CD4-positive, alpha-beta T cell treated with Interleukin-6 at 100 ng/mL for 8 hours (primary cell): Measurements from ENCODE around the gene FRMD1.

Source experiments
- DNase-seq: peaks from one replicate; pipeline ENCODE4 v3.0.0-alpha.2; 2020; ENCODE audit warnings: mixed read lengths, low spot score

Gene FRMD1

GRCh38 chr6:168027521-168027920, 51.5 kb downstream of the FRMD1 start:
- no peak for DNase-seq

GRCh38 chr6:168026925-168027324, 52.1 kb downstream of the FRMD1 start:
- no peak for DNase-seq

GRCh38 chr6:168025831-168026710, 52.9 kb downstream of the FRMD1 start:
- DNase-seq, result no peak

- no peak for DNase-seq
These were observed 54.0 kb downstream of the FRMD1 start for GRCh38 chr6:168024951-168025510.

GRCh38 chr6:168022488-168023321, 56.3 kb downstream of the FRMD1 start:
- no peak for DNase-seq

DNA sequence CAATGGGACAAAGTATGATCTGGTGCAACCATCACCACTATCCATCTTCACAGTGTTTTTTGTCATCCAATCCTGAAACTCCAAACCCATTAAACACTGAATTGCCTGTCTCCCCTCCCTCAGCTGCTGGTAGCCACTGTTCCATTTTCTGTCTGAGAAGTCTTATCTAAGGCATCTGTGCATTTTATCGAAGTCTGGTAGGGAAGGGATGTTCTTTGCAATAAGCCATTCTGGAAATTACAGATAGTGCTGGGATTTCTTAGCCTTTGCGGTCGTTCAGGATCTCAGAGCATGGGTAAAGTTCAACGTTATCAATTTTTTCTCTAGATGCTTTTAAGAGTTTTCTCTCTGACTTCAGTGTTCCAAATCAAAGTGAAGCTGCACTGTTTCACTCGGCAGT, 57.4 kb downstream of the FRMD1 start:
- no peak for DNase-seq

- no peak for DNase-seq
These were observed 58.8 kb downstream of the FRMD1 start for GRCh38 chr6:168020242-168020641.

- DNase-seq, result no peak
These were observed 60.3 kb downstream of the FRMD1 start for GRCh38 chr6:168018664-168019063.

- DNase-seq, result no peak
These were observed 61.4 kb downstream of the FRMD1 start for GRCh38 chr6:168017629-168018028.

GRCh38 chr6:168016721-168017525, 62.1 kb downstream of the FRMD1 start:
- DNase-seq, result no peak

DNA sequence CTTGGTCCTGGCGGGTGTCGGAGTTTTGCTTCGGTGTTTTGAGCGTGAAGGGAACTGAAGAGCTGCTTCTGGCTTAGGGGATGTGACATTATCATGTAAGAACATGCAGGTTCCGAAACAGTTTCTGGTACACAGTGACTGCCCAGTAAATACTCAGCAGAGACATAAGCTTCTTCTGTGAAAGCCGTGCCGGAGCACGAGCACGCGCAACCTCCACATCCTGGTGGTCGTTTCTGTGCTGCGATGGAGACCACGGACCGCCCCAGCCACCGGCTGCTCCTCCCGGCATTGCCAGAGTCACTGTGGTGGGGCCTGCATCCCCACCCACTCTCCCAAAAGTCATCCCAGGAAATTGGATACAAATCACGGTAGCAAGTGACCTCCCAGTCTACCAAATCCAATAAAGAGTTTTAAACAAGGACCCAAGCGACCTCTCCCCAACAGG, 62.8 kb downstream of the FRMD1 start:
- DNase-seq, result no peak

GRCh38 chr6:168015482-168016175, 63.4 kb downstream of the FRMD1 start:
- no peak for DNase-seq

GRCh38 chr6:168015009-168015408, 64.0 kb downstream of the FRMD1 start:
- no peak for DNase-seq

DNA sequence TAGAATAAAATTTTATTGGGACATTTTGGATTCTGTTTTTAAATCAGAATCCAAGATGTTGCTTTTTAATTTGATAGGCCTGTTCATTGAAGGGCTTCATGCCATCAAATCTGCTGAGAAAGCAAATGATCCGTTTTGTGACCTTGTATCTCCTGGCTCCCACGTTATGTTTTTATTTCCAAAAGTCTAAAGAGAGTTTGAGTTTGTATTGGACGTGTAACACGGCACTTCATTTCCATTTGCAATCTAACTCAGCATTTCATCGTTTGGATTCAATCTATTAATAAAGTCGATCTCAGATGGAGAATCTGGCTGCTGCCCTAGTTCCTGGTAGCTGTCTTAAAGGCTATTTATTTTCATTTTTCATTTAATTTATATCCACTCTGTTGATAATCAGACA, 64.6 kb downstream of the FRMD1 start:
- DNase-seq, result no peak

DNA sequence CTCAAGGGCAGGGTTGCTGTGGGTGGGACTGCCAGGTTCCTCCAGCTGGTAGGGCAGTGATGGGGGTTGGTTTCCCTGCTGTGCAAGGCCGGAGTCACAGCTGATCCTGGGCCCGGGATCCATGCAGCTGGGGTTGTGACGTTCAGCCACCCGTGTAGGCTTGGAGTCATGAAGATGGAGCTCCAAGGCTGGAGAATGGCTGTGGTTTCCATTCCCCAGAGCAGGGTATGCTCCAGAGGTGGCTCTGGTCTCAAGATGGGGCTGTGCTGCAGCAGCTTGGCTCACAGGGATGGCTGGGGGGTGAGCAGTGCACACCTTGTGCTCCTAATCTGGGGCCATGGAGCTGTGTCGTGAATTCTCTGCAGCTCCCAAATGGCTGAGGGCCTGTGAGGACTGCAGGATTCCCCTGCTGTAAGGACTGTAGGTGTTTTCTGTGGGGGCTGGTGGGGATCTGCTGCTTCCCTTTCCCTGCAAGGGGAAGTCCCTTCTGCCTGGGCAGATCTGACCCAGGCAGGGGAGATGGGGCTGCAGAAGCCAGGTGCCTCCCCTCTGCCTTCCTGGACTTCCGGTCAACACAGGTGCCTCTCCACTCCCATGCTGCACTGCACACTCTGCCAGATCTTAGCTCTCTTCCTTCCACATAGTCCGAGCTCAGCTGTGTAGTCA, 65.6 kb downstream of the FRMD1 start:
- no peak for DNase-seq

DNA sequence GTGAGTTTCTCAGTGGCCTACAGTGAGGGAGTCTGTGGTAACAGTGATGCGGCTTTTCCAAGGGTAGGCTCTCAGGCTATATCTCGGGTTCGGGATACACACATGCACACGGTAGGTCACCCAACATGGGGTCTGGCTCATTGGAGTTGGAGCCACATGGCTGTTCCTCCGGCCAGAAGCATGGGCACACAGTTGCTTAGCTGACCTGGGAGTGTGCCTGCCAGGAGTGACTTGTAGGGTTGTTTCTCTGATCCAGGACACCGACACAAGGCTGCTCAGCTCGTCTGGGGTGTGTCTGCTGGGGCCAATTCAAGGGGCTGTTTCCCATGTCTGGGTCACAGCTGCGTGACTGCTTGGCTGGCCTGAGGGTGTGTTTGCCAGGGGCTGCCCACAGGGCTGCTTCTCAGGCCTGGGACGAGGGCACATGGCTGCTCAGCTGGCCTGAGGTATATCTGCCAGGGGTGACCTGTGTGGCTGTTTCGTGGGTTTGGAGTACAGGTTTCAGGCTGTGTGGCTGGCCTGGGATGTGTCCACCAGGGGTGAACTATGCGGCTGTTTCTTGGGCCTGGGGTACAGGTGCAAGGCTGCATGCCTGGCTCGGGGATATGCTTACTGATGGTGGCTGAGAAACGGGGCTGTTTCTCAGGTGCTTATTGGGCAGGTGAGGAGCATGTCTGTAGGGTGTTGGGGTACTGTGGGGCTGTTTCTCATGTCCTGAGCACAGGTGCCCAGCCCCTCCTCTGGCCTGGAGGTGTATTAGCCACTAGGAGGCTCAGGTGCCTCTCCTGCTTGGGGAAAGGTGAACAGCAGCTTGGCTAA, 66.4 kb downstream of the FRMD1 start:
- no peak for DNase-seq

DNA sequence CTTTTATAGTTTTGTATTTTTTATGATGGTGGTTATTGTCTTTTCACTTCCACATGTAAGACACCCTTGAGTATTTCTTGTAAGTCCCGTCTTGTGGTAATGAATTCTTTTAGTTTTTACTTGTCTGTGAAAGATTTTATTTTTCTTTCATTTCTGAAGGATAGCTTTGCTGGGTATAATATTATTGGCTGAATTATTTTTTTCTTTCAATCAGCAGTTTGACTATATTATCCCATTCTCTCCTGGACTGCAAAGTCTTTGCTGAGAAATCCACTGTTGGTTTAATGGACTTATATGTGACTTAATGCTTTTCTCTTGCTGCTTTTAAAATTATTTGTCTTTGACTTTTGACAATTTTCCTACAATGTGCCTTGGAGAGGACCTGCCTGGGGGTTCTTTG, 67.7 kb downstream of the FRMD1 start:
- no peak for DNase-seq

- no peak for DNase-seq
These were observed 69.7 kb downstream of the FRMD1 start for GRCh38 chr6:168009331-168009730.

DNA sequence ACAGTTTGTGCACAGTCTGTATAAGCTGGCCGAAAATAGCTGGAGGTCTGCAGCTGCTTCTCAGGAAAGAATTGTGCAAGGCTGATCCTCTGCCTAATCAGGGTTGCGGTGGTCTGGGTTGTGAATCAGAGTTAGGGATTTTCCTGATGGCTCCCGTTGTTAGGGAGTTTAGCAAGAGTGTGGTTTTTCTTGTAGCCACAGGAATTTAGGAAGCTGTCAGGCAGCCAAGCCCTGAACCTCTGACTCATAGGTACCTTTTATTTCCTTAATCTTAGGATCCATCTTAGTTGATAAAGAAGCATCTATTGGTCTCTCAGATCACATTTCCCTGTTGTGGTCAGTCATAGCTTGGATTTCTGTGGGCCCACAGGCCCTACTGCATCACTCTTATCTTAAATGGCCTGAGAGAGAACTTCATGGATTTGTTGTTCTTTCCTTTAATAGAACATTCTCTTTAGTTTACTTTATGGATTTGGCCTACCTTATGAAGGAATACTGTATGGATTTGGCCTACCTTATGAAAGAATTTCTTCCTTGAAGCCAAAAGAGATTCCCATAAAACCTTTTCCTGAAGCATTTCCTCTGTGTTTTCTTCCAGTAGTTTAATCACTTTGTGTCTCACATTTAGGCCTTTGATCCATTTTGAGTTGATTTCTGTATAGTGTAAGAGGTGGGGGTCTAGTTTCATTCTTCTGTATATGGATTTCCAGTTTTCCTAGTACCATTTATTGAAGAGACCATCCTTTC, 71.2 kb downstream of the FRMD1 start:
- DNase-seq, result no peak
